LNCaP clone FGC (cell line): Measurements from ENCODE around the gene ATL3.

Source experiments
- DNase-seq: peaks from one replicate; pipeline ENCODE4 v3.0.0-alpha.2; 2011; ENCODE audit warnings: low read depth
- H3K4me3 ChIP-seq: 2 replicates; pipeline ENCODE4 v1.5.1; 2011; ENCODE audit warnings: mild to moderate bottlenecking, low read depth, low read length, control low read depth
- CTCF ChIP-seq: IDR thresholded peaks from 2 replicates; pipeline ENCODE4 v1.5.1; 2012; ENCODE audit warnings: mild to moderate bottlenecking; ENCODE audit not compliant: control insufficient read depth, insufficient read depth; ENCODE audit errors: extremely low read depth

ATL3 gene

GRCh38 chr11:63670096-63670432 lies 1.1 kb downstream of the ATL3 start:
- peak overlapping the region; percentile 61 for H3K4me3 ChIP-seq
- no peak for DNase-seq
- TF ChIP-seq CTCF, result no peak

GRCh38 chr11:63667995-63668795 lies 3.0 kb downstream of the ATL3 start:
- TF ChIP-seq CTCF, result no peak
- DNase-seq, result no peak
- H3K4me3 ChIP-seq, result no peak overlapping the region

GRCh38 chr11:63666874-63667273 lies 4.3 kb downstream of the ATL3 start:
- H3K4me3 ChIP-seq, result no peak overlapping the region
- no peak for TF ChIP-seq CTCF
- no peak for DNase-seq

GRCh38 chr11:63663809-63664208 lies 7.4 kb downstream of the ATL3 start:
- TF ChIP-seq CTCF, result no peak
- no peak for DNase-seq
- H3K4me3 ChIP-seq, result no peak overlapping the region

GRCh38 chr11:63660972-63661371 lies 10.2 kb downstream of the ATL3 start:
- H3K4me3 ChIP-seq, result no peak overlapping the region
- no peak for DNase-seq
- no peak for TF ChIP-seq CTCF

GRCh38 chr11:63652671-63653070 lies 18.5 kb downstream of the ATL3 start:
- no peak for DNase-seq
- TF ChIP-seq CTCF, result no peak
- no peak overlapping the region for H3K4me3 ChIP-seq

GRCh38 chr11:63643205-63643604 lies 28.0 kb downstream of the ATL3 start:
- no peak overlapping the region for H3K4me3 ChIP-seq

More at GRCh38 chr11:63643205-63643604, 28.0 kb downstream of the ATL3 start:
- TF ChIP-seq CTCF, result no peak
- no peak for DNase-seq
